ENCODE data around the gene IFNA1.
"Not testable (repeated sequence)": the region's sequence is repeated elsewhere in the genome, so short reads cannot be mapped to it uniquely, and the experiment has no call there.

GRCh38 chr9:21435015-21435383, 5.2 kb upstream of the IFNA1 start:
- not testable (repeated sequence) for TF ChIP-seq CTCF, POLR2AphosphoS5 (IDR thresholded peaks at IDR 0.05)

All from transverse colon (tissue), 4 donors.